Amniotic stem cell (primary cell): ENCODE measurements around the gene GJB4.

Experiments
- DNase-seq: peaks from one replicate; lab custom pipeline; 2025; lab: John Stamatoyannopoulos, UW

GJB4 gene

DNA sequence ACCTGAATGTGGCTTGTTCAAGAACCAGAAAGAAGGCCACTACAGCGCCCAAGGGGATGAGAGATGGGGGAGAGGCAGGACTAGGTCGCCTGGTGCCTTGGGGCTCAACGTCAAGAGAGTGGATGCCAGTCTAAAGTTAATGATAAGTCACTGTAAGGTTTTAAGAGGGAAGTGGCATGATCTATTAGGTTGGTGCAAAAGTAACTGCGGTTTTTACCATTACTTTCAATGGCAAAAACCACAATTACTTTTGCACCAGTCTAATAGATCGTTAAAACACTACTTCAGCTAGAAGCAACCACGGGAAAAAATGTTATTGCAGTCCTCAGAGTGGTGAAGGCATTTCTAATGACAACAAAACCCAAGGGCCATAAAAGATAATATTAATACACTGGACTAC is 18.8 kb downstream of the GJB4 start:
- no peak for DNase-seq

DNA sequence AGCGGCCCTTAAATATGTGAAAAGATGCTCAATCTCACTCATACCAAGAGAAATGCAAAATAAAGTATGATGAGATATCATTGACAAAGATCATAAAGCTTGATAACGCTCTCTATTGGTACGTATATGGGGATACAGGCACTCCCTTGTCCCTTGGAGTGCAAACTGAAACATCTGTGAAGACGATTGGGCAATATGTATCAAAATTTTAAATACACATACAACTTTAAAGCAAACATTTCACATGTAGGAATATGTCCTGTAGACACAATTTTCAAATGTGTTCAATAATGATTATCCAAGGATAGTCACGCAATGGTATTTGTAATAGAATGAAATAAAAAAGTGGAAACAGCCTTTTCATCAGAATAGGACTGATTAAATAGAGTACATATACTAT is 19.5 kb downstream of the GJB4 start:
- no peak for DNase-seq

DNA sequence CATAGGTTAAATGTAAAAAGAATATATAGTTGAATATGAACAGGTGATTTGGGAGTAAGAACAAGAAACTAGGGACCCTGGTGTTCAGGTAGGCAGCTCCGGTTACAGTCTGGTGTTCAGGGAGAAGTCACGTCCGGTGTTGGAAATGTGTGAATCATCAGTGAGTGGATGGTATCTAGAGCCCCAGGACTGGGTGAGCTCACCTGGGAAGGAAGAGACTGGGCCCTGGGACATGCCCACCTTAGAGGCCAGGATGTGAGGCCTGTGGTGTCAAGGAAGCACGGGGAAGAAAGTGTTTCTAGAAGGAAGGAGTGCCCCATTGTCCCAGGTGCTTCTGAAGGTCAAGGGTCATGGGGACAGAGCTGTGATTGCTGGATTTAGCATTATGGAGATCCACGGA is 20.0 kb downstream of the GJB4 start:
- DNase-seq = no peak

- no peak for DNase-seq
Measured at GRCh38 chr1:34779962-34780361, 20.4 kb downstream of the GJB4 start.

GRCh38 chr1:34780528-34780927 is 21.0 kb downstream of the GJB4 start:
- no peak for DNase-seq

DNA sequence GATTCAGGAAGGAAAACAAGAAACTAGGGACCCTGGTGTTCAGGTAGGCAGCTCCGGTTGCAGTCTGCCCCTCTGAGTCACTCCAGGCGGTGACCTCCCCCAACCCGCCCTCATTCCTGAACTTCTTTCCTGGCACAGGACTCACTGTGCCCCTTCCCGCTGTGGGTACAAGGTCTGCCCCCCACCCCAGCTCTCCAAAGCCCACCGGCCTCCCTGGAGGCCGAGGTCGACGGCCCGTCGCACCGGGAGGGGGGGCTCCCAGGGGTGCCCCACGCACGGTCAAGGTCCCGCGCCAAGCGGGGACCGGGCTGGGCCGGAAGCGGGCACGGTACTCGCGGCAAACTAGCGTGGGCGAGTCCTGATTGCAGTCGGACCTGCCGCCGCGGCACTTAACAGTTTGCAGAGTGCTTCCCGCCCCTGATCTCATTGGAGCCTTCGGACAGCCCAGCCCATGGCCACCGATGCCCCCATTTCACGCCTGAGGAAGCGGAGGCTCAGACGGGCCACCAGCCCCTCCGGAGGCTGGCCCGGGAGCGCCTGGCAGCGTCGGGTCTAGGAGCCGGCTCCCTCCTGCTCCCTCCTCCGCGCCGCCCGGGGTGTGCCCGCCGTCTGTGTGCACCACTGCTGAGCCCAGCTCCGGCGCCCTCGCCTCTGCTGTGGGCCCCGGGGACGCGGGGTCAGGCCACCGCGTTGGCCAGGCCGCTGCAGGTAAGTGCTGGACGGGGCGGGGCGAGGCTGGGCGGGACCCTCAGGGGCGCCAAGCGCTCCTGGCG is 21.7 kb downstream of the GJB4 start, which contains the start of gene GJB3:
Gene GJB3, plus strand, starts transcription at position 144 of the 773 bp plus-strand sequence. CDS start 3,549 bp downstream, outside the sequence.
- no peak for DNase-seq

DNA sequence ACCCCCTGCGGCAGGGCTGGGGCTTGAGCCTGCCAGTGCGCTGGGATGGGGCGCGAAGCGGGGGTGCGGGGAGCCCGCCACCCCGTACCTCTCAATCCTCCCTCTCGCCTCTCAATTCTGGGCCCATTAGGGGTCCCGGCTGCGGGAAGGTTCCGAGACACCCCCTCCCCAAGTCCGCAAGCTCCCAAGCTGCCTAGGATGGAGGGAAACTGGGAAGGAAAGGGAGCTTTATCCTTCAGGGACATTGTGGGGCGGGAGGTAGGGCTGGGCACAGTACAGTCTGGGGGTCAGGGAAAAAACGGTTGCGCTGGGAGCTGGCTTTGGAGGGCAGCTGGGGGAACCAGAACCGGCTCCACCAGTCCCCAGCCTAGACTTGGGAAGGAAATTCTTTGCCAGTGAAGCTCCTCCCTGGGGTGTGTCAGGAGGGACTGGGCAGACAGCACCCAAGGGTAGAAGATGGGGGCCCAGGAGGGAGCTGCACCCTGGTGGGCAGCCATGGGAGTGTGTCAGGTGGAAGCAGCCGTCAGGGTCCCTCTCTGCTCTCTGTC is 22.4 kb downstream of the GJB4 start:
- no peak for DNase-seq

DNA sequence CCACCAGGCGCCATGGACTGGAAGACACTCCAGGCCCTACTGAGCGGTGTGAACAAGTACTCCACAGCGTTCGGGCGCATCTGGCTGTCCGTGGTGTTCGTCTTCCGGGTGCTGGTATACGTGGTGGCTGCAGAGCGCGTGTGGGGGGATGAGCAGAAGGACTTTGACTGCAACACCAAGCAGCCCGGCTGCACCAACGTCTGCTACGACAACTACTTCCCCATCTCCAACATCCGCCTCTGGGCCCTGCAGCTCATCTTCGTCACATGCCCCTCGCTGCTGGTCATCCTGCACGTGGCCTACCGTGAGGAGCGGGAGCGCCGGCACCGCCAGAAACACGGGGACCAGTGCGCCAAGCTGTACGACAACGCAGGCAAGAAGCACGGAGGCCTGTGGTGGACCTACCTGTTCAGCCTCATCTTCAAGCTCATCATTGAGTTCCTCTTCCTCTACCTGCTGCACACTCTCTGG is 25.2 kb downstream of the GJB4 start:
- no peak for DNase-seq

DNA sequence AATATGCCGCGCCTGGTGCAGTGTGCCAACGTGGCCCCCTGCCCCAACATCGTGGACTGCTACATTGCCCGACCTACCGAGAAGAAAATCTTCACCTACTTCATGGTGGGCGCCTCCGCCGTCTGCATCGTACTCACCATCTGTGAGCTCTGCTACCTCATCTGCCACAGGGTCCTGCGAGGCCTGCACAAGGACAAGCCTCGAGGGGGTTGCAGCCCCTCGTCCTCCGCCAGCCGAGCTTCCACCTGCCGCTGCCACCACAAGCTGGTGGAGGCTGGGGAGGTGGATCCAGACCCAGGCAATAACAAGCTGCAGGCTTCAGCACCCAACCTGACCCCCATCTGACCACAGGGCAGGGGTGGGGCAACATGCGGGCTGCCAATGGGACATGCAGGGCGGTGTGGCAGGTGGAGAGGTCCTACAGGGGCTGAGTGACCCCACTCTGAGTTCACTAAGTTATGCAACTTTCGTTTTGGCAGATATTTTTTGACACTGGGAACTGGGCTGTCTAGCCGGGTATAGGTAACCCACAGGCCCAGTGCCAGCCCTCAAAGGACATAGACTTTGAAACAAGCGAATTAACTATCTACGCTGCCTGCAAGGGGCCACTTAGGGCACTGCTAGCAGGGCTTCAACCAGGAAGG is 25.8 kb downstream of the GJB4 start:
- no peak for DNase-seq

DNA sequence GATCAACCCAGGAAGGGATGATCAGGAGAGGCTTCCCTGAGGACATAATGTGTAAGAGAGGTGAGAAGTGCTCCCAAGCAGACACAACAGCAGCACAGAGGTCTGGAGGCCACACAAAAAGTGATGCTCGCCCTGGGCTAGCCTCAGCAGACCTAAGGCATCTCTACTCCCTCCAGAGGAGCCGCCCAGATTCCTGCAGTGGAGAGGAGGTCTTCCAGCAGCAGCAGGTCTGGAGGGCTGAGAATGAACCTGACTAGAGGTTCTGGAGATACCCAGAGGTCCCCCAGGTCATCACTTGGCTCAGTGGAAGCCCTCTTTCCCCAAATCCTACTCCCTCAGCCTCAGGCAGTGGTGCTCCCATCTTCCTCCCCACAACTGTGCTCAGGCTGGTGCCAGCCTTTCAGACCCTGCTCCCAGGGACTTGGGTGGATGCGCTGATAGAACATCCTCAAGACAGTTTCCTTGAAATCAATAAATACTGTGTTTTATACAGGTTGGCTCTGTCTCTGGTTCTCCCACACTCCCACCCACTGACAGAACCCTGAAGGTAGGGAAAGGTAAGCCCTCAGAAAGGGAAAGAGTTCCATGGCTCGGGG is 26.4 kb downstream of the GJB4 start:
- DNase-seq = no peak

DNA sequence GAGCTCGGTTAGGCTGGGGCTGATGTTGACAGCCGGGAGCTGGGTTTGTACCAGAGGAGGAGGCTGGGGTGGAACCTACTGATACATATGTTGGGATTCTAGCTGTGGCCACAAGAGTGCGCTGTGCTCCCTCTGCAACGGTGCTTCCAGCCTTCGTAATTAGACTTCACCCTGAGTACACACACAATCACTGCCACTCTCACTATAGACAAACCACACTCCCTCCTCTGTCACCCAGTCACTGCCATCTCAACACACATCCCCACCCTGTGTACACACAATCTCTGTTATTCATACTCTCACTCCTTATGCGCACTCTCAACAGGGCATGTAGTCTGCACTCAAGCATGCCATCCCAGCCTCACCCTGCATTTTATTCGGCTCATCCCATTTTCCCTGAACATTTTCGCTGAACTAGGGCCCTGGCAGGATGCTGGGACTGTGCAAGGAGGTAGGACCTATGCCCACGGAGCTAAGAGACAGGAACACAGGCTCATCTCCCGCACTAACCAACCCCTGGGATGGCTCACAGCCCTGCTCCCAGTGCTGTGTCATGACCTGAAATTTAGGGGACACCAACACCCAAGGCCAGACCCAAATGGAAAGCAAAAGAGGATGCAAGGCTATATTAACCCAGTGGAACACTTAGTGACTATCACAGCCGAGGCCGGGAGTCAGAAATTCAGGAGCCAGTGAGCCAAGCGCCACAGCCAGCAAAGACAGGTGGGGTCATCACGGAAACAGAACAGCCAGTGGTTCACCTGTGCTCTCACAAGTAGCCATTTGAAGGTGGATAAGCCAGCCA is 27.2 kb downstream of the GJB4 start:
- DNase-seq = peak; percentile 35

- DNase-seq = no peak
Measured at GRCh38 chr1:34787461-34788420, 28.2 kb downstream of the GJB4 start.

GRCh38 chr1:34790985-34791384 is 31.4 kb downstream of the GJB4 start:
- DNase-seq = no peak

DNA sequence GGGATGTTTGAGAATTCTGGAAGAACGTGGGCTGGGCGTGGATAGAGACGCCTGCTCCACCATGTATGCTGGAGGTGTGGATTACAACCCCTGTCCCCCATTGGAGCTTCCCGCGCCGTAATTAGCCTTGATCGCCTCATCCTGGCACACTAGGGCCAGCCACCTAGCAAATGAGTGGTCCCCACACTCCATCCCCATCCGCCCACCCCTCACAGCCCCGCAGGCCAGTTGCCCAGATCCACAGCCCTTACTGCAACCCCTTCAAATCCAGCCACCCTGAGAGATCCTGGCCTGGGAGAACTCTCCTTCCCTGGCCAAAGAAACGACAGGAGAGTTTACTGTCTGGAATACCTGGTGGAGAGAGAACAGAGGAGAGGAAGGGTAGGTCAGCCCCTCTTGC is 32.9 kb downstream of the GJB4 start:
- no peak for DNase-seq

DNA sequence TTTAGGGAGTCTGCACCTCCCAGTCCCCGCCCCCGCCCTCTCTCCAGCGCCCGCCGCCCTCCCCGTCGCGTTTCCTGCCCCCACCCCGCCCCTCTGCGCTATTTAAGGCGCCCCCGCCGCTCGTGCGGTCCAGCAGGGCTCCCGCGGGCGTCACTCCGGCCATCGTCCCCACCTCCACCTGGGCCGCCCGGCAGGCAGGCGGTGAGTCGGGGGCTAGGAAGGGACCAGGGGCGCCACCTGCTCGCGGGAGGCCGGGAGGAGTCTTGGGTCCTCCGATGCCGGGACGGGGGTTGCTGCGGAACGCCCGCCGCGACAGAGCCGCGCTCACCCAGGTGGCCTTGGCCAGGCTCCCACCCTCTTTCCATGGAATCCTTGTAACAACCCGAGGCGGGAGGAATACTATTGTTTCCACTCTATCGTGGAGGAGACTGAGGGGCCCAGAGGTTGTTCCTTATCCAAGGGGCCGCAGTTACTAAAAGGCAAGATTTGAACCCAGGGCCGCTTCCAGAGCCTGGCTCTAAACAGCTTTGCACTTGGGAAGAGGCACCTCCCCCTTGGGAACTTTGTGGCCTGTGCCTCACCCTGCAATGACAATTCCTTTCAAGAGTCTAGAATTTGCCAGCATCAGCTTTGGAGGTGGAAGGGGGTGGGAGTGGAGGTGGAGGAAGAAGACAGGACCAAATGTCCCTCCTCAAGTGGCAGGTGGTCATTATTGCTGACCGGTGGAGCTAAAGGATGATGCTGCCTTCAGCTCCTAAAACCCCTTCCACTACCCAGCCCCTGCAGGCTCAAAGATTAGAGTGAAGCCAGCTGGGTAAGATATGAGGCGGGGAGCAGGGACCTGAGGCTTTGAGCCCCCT is 33.6 kb downstream of the GJB4 start, which contains the start of gene GJA4:
Gene GJA4, plus strand, starts transcription at position 132 of the 860 bp plus-strand sequence. CDS start 1,215 bp downstream, outside the sequence.
- DNase-seq = no peak

DNA sequence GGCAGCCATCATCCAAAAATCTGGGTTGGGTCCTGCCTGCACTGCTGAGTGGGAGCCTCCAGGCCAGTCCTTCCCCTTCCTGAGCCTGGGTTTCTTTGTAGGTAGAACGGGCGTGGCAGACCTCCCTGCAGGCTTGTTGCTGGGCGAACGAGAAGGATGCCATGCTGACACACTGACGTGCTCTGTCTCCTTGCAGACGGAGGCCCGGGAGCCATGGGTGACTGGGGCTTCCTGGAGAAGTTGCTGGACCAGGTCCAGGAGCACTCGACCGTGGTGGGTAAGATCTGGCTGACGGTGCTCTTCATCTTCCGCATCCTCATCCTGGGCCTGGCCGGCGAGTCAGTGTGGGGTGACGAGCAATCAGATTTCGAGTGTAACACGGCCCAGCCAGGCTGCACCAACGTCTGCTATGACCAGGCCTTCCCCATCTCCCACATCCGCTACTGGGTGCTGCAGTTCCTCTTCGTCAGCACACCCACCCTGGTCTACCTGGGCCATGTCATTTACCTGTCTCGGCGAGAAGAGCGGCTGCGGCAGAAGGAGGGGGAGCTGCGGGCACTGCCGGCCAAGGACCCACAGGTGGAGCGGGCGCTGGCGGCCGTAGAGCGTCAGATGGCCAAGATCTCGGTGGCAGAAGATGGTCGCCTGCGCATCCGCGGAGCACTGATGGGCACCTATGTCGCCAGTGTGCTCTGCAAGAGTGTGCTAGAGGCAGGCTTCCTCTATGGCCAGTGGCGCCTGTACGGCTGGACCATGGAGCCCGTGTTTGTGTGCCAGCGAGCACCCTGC is 34.7 kb downstream of the GJB4 start:
- no peak for DNase-seq

GRCh38 chr1:34794790-34795180 is 35.2 kb downstream of the GJB4 start:
- no peak for DNase-seq

DNA sequence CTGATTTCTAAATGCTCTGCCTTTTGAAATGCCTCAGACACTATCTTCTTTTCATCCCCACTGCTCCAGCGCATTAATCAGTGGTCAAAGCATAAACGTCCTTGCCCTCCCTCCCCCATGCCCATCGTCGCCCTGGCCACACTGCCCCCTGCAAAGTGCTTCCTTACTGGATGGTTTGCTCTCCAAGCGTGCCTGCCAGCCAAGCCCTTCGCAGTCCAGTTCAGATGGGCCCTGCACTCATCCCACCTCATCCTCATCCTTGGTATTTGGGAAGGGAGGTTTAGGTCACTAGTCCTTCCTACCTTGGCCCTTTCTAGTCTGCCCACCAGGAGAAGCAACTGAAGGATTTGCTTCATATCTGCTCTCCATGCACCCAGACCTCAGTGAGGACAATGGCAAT is 36.4 kb downstream of the GJB4 start:
- DNase-seq = no peak

- no peak for DNase-seq
Measured at GRCh38 chr1:34796990-34797389, 37.5 kb downstream of the GJB4 start.
